ENCODE data around the gene OR52E8.

- TF ChIP-seq, protein P1, sequence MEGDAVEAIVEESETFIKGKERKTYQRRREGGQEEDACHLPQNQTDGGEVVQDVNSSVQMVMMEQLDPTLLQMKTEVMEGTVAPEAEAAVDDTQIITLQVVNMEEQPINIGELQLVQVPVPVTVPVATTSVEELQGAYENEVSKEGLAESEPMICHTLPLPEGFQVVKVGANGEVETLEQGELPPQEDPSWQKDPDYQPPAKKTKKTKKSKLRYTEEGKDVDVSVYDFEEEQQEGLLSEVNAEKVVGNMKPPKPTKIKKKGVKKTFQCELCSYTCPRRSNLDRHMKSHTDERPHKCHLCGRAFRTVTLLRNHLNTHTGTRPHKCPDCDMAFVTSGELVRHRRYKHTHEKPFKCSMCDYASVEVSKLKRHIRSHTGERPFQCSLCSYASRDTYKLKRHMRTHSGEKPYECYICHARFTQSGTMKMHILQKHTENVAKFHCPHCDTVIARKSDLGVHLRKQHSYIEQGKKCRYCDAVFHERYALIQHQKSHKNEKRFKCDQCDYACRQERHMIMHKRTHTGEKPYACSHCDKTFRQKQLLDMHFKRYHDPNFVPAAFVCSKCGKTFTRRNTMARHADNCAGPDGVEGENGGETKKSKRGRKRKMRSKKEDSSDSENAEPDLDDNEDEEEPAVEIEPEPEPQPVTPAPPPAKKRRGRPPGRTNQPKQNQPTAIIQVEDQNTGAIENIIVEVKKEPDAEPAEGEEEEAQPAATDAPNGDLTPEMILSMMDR (IDR thresholded peaks at IDR 0.05), result no peak
- no peak for TF ChIP-seq POLR2AphosphoS5 (IDR thresholded peaks at IDR 0.05)
- no peak for TF ChIP-seq POLR2A (IDR thresholded peaks at IDR 0.05)
- TF ChIP-seq EP300 (IDR thresholded peaks at IDR 0.05), result no peak
These were observed 21.1 kb upstream of the OR52E8 start for GRCh38 chr11:5878564-5878963.
